HL-60 (cell line): ENCODE measurements around the gene GALM.
A peak's percentile ranks its signal among the peaks of the same experiment; 100 is the strongest.

Experiments used
- DNase-seq, 2 experiments: peaks; one replicate each; pipeline ENCODE4 v3.0.0-alpha.2; 2010 to 2020; ENCODE audit warnings: low read depth in 1 of 2, low spot score in 1 of 2
- H3K27ac ChIP-seq: fragments of 250-450 bp; sonication (Bioruptor Pico); replicated peaks from 2 replicates; pipeline ENCODE4 v1.5.1; 2020; ENCODE audit warnings: mild to moderate bottlenecking, moderate library complexity
- H3K27me3 ChIP-seq: fragments of 250-450 bp; sonication (Bioruptor Pico); 2 replicates; pipeline ENCODE4 v1.5.1; 2021; ENCODE audit warnings: mild to moderate bottlenecking, moderate library complexity; ENCODE audit not compliant: insufficient read depth, poor library complexity, severe bottlenecking
- H3K4me3 ChIP-seq: replicated peaks from 2 replicates; pipeline ENCODE4 v1.5.1; 2011; ENCODE audit warnings: mild to moderate bottlenecking, control low read depth, low read length; ENCODE audit not compliant: insufficient read depth
- GABPA ChIP-seq: IDR thresholded peaks from 2 replicates; pipeline ENCODE4 v1.6.1; 2012; ENCODE audit warnings: low read depth
- POLR2AphosphoS5 ChIP-seq: IDR thresholded peaks from 2 replicates; pipeline ENCODE4 v1.6.1; 2012; ENCODE audit warnings: low read depth
- SPI1 ChIP-seq: IDR thresholded peaks from 2 replicates; pipeline ENCODE4 v1.6.1; 2012; ENCODE audit warnings: low read depth, mild to moderate bottlenecking, borderline replicate concordance
- TF ChIP-seq, protein P1 (sequence below): IDR thresholded peaks from 2 replicates; pipeline ENCODE4 v1.6.1; 2012; ENCODE audit warnings: low read depth; ENCODE audit not compliant: insufficient replicate concordance
- TF ChIP-seq, protein P2 (sequence below): IDR thresholded peaks from one replicate; pipeline ENCODE4 v1.5.1; 2011; ENCODE audit warnings: low read length, control low read depth, inconsistent platforms; ENCODE audit not compliant: insufficient read depth

Gene GALM

DNA sequence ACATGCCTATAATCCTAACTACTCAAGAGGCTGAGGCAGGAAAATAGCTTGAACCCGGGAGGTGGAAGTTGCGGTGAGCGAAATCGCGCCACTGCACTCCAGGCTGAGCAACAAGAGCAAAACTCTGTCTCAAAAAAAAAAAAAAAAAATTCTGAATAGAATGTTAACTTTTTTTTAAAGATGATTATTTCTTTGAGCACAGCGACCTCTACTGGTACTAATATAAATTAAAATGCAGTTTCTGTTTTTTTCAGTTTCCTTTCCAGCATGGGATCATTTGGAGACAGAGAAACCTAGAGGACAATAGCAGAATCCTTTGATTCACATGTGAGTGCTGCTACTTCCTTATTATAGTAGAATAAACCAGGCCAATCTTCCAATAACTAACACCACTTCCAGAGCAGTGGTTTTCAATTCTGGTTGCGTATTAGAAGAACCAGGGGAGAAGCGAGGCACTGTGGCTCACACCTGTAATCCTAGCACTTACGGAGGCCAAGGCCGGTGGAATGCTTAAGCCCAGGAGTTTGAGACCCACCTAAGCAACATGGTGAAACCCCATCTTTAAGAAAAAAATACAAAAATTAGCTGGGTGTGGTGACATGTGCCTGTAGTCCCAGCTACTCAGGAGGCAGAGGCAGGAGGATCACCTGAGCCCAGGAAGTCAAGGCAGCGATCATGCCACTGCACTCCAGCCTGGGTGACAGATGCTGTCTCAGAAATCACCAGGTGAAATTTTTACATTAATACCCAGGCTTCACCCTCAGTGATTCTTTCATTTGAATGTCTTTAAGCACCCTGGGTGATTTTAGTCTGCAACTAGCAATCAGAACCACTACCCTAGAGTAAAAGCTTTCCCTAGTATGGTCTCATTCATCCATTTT is 75.2 kb downstream of the GALM start:
- Histone ChIP-seq H3K4me3 (no peak overlapping the region), H3K27ac (no peak overlapping the region), H3K27me3 (no peaks in the 10 kb centered on the region)
- peak; percentile 40 for TF ChIP-seq POLR2AphosphoS5
- TF ChIP-seq, protein P1, sequence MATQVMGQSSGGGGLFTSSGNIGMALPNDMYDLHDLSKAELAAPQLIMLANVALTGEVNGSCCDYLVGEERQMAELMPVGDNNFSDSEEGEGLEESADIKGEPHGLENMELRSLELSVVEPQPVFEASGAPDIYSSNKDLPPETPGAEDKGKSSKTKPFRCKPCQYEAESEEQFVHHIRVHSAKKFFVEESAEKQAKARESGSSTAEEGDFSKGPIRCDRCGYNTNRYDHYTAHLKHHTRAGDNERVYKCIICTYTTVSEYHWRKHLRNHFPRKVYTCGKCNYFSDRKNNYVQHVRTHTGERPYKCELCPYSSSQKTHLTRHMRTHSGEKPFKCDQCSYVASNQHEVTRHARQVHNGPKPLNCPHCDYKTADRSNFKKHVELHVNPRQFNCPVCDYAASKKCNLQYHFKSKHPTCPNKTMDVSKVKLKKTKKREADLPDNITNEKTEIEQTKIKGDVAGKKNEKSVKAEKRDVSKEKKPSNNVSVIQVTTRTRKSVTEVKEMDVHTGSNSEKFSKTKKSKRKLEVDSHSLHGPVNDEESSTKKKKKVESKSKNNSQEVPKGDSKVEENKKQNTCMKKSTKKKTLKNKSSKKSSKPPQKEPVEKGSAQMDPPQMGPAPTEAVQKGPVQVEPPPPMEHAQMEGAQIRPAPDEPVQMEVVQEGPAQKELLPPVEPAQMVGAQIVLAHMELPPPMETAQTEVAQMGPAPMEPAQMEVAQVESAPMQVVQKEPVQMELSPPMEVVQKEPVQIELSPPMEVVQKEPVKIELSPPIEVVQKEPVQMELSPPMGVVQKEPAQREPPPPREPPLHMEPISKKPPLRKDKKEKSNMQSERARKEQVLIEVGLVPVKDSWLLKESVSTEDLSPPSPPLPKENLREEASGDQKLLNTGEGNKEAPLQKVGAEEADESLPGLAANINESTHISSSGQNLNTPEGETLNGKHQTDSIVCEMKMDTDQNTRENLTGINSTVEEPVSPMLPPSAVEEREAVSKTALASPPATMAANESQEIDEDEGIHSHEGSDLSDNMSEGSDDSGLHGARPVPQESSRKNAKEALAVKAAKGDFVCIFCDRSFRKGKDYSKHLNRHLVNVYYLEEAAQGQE = no peak
- TF ChIP-seq, protein P2, sequence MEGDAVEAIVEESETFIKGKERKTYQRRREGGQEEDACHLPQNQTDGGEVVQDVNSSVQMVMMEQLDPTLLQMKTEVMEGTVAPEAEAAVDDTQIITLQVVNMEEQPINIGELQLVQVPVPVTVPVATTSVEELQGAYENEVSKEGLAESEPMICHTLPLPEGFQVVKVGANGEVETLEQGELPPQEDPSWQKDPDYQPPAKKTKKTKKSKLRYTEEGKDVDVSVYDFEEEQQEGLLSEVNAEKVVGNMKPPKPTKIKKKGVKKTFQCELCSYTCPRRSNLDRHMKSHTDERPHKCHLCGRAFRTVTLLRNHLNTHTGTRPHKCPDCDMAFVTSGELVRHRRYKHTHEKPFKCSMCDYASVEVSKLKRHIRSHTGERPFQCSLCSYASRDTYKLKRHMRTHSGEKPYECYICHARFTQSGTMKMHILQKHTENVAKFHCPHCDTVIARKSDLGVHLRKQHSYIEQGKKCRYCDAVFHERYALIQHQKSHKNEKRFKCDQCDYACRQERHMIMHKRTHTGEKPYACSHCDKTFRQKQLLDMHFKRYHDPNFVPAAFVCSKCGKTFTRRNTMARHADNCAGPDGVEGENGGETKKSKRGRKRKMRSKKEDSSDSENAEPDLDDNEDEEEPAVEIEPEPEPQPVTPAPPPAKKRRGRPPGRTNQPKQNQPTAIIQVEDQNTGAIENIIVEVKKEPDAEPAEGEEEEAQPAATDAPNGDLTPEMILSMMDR = no peak
- no peak for TF ChIP-seq SPI1
- TF ChIP-seq GABPA = no peak
- DNase-seq = peak in 1 of 2 experiments; percentile 52

DNA sequence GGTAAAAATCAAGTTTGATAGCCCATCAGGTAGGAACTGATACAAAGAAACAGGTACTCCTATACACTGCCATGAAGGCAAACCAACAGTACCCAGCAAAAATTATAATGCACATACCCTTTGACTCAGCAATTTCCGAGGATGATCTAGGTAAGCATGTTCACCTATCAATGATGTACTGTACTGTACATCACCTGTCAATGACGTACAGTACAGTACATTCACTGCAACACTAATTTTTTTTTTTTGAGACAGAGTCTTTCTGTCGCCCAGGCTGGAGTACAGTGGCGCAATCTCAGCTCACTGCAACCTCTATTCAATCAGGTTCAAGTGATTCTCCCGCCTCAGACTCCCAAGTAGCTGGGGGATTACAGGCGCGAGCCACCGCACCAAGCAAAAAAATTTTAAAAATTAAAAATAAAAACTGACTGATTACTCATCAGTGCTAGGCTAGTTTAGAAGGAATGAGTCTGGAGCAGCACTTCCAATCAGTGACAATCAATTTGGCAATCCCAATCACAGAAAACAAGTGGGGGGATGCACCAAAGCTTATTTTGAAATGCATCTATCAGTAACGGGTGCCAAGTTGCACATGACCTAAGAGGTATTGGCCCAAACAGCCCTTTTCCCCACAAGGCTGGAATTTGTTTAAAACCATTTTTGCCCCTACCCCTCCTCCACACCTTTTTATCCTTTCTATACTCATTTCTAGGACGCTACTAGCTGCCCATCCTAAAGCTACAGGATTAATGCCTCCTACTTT is 77.1 kb downstream of the GALM start:
- TF ChIP-seq POLR2AphosphoS5 (peak; percentile 38), SPI1 (no peak), GABPA (no peak)
- TF ChIP-seq, protein P1 = no peak
- TF ChIP-seq, protein P2 = no peak
- no peak for DNase-seq
- Histone ChIP-seq H3K27ac (no peak overlapping the region), H3K4me3 (no peak overlapping the region), H3K27me3 (no peaks in the 10 kb centered on the region)

DNA sequence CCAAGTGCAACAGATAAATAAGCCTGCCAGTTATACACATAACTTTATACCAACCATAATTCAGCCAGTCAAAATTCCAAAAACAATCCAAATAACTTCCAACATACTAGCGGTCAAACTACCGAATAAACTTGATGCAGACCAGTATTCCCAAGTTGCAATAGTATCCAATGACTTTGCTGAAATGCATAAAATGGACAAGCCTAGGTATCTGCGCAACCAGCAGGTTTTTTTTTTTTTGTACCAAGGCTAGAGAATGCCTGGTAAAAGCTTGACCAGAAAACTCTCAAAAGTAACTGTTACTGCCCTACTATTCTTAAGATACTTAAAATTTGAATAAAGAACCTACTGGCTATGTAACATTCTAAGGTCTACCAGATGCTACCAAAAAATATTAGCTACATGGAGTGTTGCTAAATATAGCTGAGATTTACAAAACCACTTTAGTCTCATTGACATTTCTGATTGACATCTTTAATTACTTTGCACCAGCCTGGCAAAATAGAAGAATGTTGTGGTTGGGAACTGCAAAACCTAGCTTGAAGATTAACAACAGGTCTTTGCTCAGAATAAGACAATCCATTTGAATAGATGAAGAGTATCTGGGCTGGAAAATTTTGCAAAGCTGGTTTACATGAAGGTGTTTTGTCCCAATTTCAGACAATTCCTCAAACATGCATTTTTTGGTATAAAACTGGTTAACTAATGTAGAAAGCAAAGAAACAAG is 77.9 kb downstream of the GALM start:
- Histone ChIP-seq H3K27ac (no peak overlapping the region), H3K27me3 (no peaks in the 10 kb centered on the region), H3K4me3 (no peak overlapping the region)
- DNase-seq = no peak
- TF ChIP-seq SPI1 (no peak), GABPA (no peak), POLR2AphosphoS5 (no peak)
- TF ChIP-seq, protein P1 = no peak
- TF ChIP-seq, protein P2 = no peak
